K562 (cell line): ENCODE measurements around the gene AIF1. TPM values are rescaled to one million over a fixed set of nuclear protein-coding genes. Genes with fewer than 3 reads are reported as not detected.

Source experiments
- ATAC-seq: fragments of 200-7000 bp; cut with Tn5 transposase; 3 replicates; pipeline ENCODE4 v1.9.1; 2020; ENCODE audit warnings: moderate library complexity
- BruUV-seq: library from RNA; stranded (reverse); fragments of 400-500 nt; replicated peaks from 2 replicates; lab custom pipeline; 2021; lab: Mats Ljungman, UMichigan
- CTCF ChIA-PET: fragments of 300-600 bp; formaldehyde crosslinking; extraction: SDS; loops from one replicate; lab custom pipeline; 2021; ENCODE audit warnings: low intra/inter-chr PET ratio; lab: Yijun Ruan, JAX
- POLR2A ChIA-PET: fragments of 300-600, 350-650 bp; sonication (Branson Sonifier 250); formaldehyde crosslinking; extraction: SDS; loops from one replicate; lab custom pipeline; 2021; ENCODE audit warnings: antibody characterized with exemption, inconsistent platforms; lab: Yijun Ruan, JAX
- DNase-seq, 4 experiments: peaks; one replicate each; pipeline versions ENCODE4 v3.0.0 to v3.0.0-alpha.2; 2011 to 2018; ENCODE audit warnings: low spot score in 3 of 4, mixed read lengths in 3 of 4; ENCODE audit errors: extremely low read depth in 1 of 4
- FAIRE-seq: peaks from 2 replicates; lab custom pipeline; 2011; peaks lifted over from hg19 to GRCh38; lab: Jason Lieb, UNC
- H2AFZ ChIP-seq: 2 replicates; pipeline ENCODE4 v1.6.0; 2011; ENCODE audit warnings: low read depth, low read length, control low read depth, inconsistent platforms
- H3K27ac ChIP-seq: fragments of 200-600 bp; 3 replicates; pipeline ENCODE4 v1.8.0; 2011; ENCODE audit warnings: low read depth, mild to moderate bottlenecking, control low read depth, inconsistent platforms, low read length, moderate library complexity, mixed read lengths; ENCODE audit errors: extremely low read depth
- H3K27me3 ChIP-seq, 2 experiments: fragments of 300-600 bp in 1 of 2; 2 replicates in 1 of 2; 3 replicates in 1 of 2; pipeline versions ENCODE4 v1.6.0 to v1.8.0; 2011; ENCODE audit warnings: inconsistent platforms in 2 of 2, low read length in 2 of 2, mild to moderate bottlenecking in 1 of 2, mixed read lengths in 1 of 2, moderate library complexity in 1 of 2; ENCODE audit not compliant: control insufficient read depth in 2 of 2, insufficient read depth in 2 of 2
- H3K36me3 ChIP-seq: fragments of 300-600 bp; 3 replicates; pipeline ENCODE4 v1.8.0; 2011; ENCODE audit warnings: mild to moderate bottlenecking, low read length, inconsistent platforms; ENCODE audit not compliant: control insufficient read depth, insufficient read depth
- H3K4me1 ChIP-seq, 2 experiments: fragments of 200-600 bp in 1 of 2; replicated peaks in 1 of 2; 2 replicates in 1 of 2; 3 replicates in 1 of 2; pipeline versions ENCODE4 v1.5.1 to v1.8.0; 2011; ENCODE audit warnings: inconsistent platforms in 2 of 2, low read length in 2 of 2, mild to moderate bottlenecking in 1 of 2, mixed read lengths in 1 of 2, moderate library complexity in 1 of 2; ENCODE audit not compliant: control insufficient read depth in 2 of 2, insufficient read depth in 2 of 2
- H3K4me2 ChIP-seq: 2 replicates; pipeline ENCODE4 v1.6.1; 2011; ENCODE audit warnings: low read length, control low read depth, inconsistent platforms, mixed read lengths; ENCODE audit not compliant: insufficient read depth
- H3K4me3 ChIP-seq: fragments of 200-600 bp; sonication (generic), shearing (Covaris generic); 2 replicates; pipeline ENCODE4 v1.5.1; 2016; ENCODE audit warnings: control low read depth, inconsistent platforms
- H3K79me2 ChIP-seq: fragments of 200-600 bp; 3 replicates; pipeline ENCODE4 v1.8.0; 2011; ENCODE audit warnings: low read length, inconsistent platforms; ENCODE audit not compliant: control insufficient read depth, insufficient read depth
- H3K9ac ChIP-seq, 2 experiments: 2 replicates each; pipeline versions ENCODE4 v1.6.0 to v1.6.1; 2011; ENCODE audit warnings: low read depth in 2 of 2, low read length in 2 of 2, control low read depth in 1 of 2, inconsistent platforms in 1 of 2, mild to moderate bottlenecking in 1 of 2, mixed read lengths in 1 of 2; ENCODE audit not compliant: insufficient read depth in 1 of 2
- H3K9me1 ChIP-seq: one replicate; pipeline ENCODE4 v1.6.0; 2011; ENCODE audit warnings: inconsistent platforms, mild to moderate bottlenecking, low read length, moderate library complexity; ENCODE audit not compliant: control insufficient read depth, insufficient read depth
- H3K9me3 ChIP-seq: replicated peaks from 2 replicates; pipeline ENCODE4 v1.5.1; 2011; ENCODE audit warnings: low read depth, low read length, inconsistent platforms; ENCODE audit not compliant: control insufficient read depth, insufficient read depth
- H4K20me1 ChIP-seq: replicated peaks from 2 replicates; pipeline ENCODE4 v1.6.1; 2011; ENCODE audit warnings: low read length, inconsistent platforms, mixed read lengths; ENCODE audit not compliant: control insufficient read depth, insufficient read depth
- ARHGAP35 ChIP-seq: fragments of 450-650 bp; IDR thresholded peaks from 2 replicates; pipeline ENCODE4 v1.6.1; 2018; ENCODE audit not compliant: partially characterized antibody
- CBX8 ChIP-seq: fragments of 200-600 bp; sonication (generic); IDR thresholded peaks from 2 replicates; pipeline ENCODE4 v1.6.1; 2012; ENCODE audit warnings: borderline replicate concordance, mixed run types, low read depth, mild to moderate bottlenecking, moderate library complexity, mixed read lengths, low read length, control low read depth, inconsistent platforms; ENCODE audit not compliant: poor library complexity, severe bottlenecking; ENCODE audit errors: extremely low read depth
- DPF2 ChIP-seq: fragments of 450-650 bp; IDR thresholded peaks from 2 replicates; pipeline ENCODE4 v1.6.1; 2016
- E2F4 ChIP-seq: sonication (generic); formaldehyde crosslinking; IDR thresholded peaks from 2 replicates; pipeline ENCODE4 v1.8.0; 2022; ENCODE audit warnings: mild to moderate bottlenecking, low read depth, missing genetic modification reagents
- EP300 ChIP-seq: IDR thresholded peaks from 2 replicates; pipeline ENCODE4 v1.6.1; 2012; ENCODE audit warnings: low read length, improper control_type of control experiment
- GTF2E2 ChIP-seq: fragments of 200-800 bp; sonication (Bioruptor generic); IDR thresholded peaks from 2 replicates; pipeline ENCODE4 v1.6.1; 2016; ENCODE audit warnings: missing genetic modification characterization, missing compliant biosample characterization
- HEY1 ChIP-seq: fragments of 250-450 bp; sonication (Bioruptor Pico); IDR thresholded peaks from 2 replicates; pipeline ENCODE4 v1.5.0; 2020; ENCODE audit warnings: mild to moderate bottlenecking, moderate library complexity, borderline replicate concordance
- HNRNPK ChIP-seq: fragments of 200-400 bp; formaldehyde crosslinking; IDR thresholded peaks from one replicate; pipeline ENCODE4 v1.6.1; 2018; ENCODE audit warnings: mild to moderate bottlenecking, low read depth, low read length; ENCODE audit not compliant: poor library complexity, severe bottlenecking
- IRF2 ChIP-seq: sonication (generic); formaldehyde crosslinking; IDR thresholded peaks from 2 replicates; pipeline ENCODE4 v1.8.1; 2022; ENCODE audit warnings: mild to moderate bottlenecking, missing genetic modification reagents
- MECOM ChIP-seq: fragments of 250-450 bp; sonication (Bioruptor Pico); IDR thresholded peaks from 2 replicates; pipeline ENCODE4 v1.8.0; 2022; ENCODE audit warnings: inconsistent platforms
- RBM17 ChIP-seq: fragments of 200-400 bp; formaldehyde crosslinking; IDR thresholded peaks from 2 replicates; pipeline ENCODE4 v1.6.1; 2017; ENCODE audit warnings: low read depth, mild to moderate bottlenecking, low read length, borderline replicate concordance
- RBM34 ChIP-seq: fragments of 200-400 bp; formaldehyde crosslinking; IDR thresholded peaks from 2 replicates; pipeline ENCODE4 v1.6.1; 2018; ENCODE audit warnings: low read length, borderline replicate concordance; ENCODE audit not compliant: insufficient read depth
- SREBF1 ChIP-seq: fragments of 150-350 bp; IDR thresholded peaks from 2 replicates; pipeline ENCODE4 v1.6.1; 2014; ENCODE audit warnings: antibody characterized with exemption, low read depth, low read length, borderline replicate concordance
- SRF ChIP-seq, 2 experiments: fragments of 250-450, 450-650 bp in 1 of 2; sonication (Bioruptor Pico) in 1 of 2; sonication (generic) in 1 of 2; formaldehyde crosslinking; IDR thresholded peaks; 2 replicates each; pipeline versions ENCODE4 v1.5.0 to v1.5.1; 2020 to 2022; ENCODE audit warnings: mild to moderate bottlenecking in 1 of 2, missing genetic modification reagents in 1 of 2
- TGIF2 ChIP-seq: sonication (generic); formaldehyde crosslinking; IDR thresholded peaks from 2 replicates; pipeline ENCODE4 v1.8.1; 2022; ENCODE audit warnings: mild to moderate bottlenecking, missing genetic modification reagents, moderate library complexity
- ZBTB1 ChIP-seq: sonication (generic); formaldehyde crosslinking; IDR thresholded peaks from 2 replicates; pipeline ENCODE4 v1.8.1; 2023; ENCODE audit warnings: missing genetic modification reagents, low read depth, mild to moderate bottlenecking, borderline replicate concordance
- ZEB2 ChIP-seq: fragments of 450-650 bp; IDR thresholded peaks from 2 replicates; pipeline ENCODE4 v1.6.1; 2016
- ZNF23 ChIP-seq: fragments of 250-450 bp; sonication (Bioruptor Pico); IDR thresholded peaks from 2 replicates; pipeline ENCODE4 v1.4.0; 2020; ENCODE audit warnings: mild to moderate bottlenecking
- ZNF830 ChIP-seq: fragments of 250-450 bp; sonication (Bioruptor Pico); IDR thresholded peaks from 2 replicates; pipeline ENCODE4 v1.5.0; 2021; ENCODE audit warnings: mild to moderate bottlenecking
- WGBS: fragments of 100-300 bp; shearing (Covaris generic); methylation state at CpG from one replicate; pipeline ENCODE4 v1.1.6; 2016; ENCODE audit warnings: low coverage, mixed read lengths; ENCODE audit not compliant: insufficient coverage; ENCODE audit errors: missing lambda C conversion rate; 5-methylcytosine and 5-hydroxymethylcytosine counted together
- in situ Hi-C: fragments of 300-500 bp; cut with MboI; formaldehyde crosslinking; loops from 4 replicates; pipeline ENCODE4 v1.15.0; 2018; ENCODE audit warnings: inconsistent platforms, mixed read lengths
- intact Hi-C: fragments of 100-400 bp; cut with micrococcal nuclease; formaldehyde crosslinking; loops from 2 replicates; pipeline ENCODE4 v1.14.2; 2022
- polyA plus RNA-seq, 8 experiments: library from polyadenylated mRNA; depleted of rRNA in 4 of 8; stranded (reverse) in 5 of 8; unstranded in 3 of 8; fragments of >200 nt; fragmentation: Nextera tagmentation in 2 of 8; fragmentation: Illumina TruSeq in 1 of 8; extraction: Ambion mirVana in 2 of 8; extraction: Trizol in 1 of 8; gene quantifications; 2 replicates each; pipeline versions ENCODE4 v1.2.1 to v1.2.3, GENCODE V29; 2011 to 2014; ENCODE audit warnings: inconsistent platforms in 1 of 8, missing spikeins in 1 of 8
- total RNA-seq, 7 experiments: library from RNA; depleted of rRNA in 6 of 7; stranded (reverse); fragments of >200 nt in 6 of 7; fragmentation: Illumina TruSeq in 2 of 7; extraction: Trizol in 2 of 7; gene quantifications; 2 replicates each; pipeline versions ENCODE4 v1.2.1 to v1.2.3, GENCODE V29; 2011 to 2021; ENCODE audit warnings: low replicate concordance in 1 of 7
- TF ChIP-seq, protein P1 (sequence below), 2 experiments: fragments of 200-800 bp in 1 of 2; sonication (Bioruptor generic) in 1 of 2; sonication (generic) in 1 of 2; formaldehyde crosslinking in 1 of 2; IDR thresholded peaks in 1 of 2; conservative IDR thresholded peaks in 1 of 2; 2 replicates each; pipeline versions ENCODE4 v1.5.0 to v1.6.1; 2016 to 2020; ENCODE audit warnings: missing compliant biosample characterization in 1 of 2, missing genetic modification characterization in 1 of 2, missing genetic modification reagents in 1 of 2

The AIF1 gene
- total and polyA plus RNA-seq, 9 of the 15 experiments (the other 6 are each of a cell fraction or from before 2014, with no cell fraction given) = 9.4 to 33.4 (median 19.4) TPM

DNA sequence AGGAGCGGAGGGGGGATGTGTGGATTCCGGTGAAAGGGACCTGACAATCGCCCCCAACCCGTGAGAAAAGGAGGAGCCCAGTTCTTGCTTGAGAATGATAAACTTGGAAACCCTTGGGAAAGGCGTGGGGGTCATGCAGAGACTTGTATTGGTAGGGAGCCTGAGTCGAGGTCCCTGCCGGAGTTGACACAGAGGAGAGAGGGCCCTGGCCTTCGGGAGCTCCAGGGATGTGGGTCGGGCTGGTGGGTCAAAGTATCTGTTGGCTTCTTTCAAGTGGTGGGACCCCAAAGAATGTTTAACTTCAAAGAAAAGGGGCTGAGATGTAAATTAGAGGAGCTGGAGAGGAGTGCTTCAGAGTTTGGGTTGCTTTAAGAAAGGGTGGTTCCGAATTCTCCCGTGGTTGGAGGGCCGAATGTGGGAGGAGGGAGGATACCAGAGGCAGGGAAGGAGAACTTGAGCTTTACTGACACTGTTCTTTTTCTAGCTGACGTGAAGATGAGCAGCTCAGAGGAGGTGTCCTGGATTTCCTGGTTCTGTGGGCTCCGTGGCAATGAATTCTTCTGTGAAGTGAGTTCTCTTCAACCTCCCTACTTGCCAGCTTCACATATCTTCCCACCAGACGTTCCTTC is 51.4 kb downstream of the AIF1 start:
- peak overlapping the region; percentile 96 to 97 for H3K9ac ChIP-seq
- in situ Hi-C loops = no loop called here
- peaks cover 76% of the 10 kb centered on the region for H3K36me3 ChIP-seq
- peak overlapping the region; percentile 97 for H3K27ac ChIP-seq
- H3K4me1 ChIP-seq = peaks cover 31 to 32% of the 10 kb centered on the region in 2 experiments; a peak in 4 of 5 replicates
- CTCF ChIA-PET = interaction anchor here (0.7 kb wide), 1 partner anchor 10 kb away, joined by 5 read pairs; no protein-coding TSS in a partner anchor
- H2AFZ ChIP-seq = peak overlapping the region; percentile 79
- H4K20me1 ChIP-seq = 0 out of 2 replicates have a peak, but pooled peaks cover 3% of the 10 kb centered on the region
- intact Hi-C loops = loop anchor here (10.0 kb wide), 1 partner anchor 508 kb away; the partner anchor contains the start of genes AGPAT1 and RNF5
- H3K4me3 ChIP-seq = peak overlapping the region; percentile 66
- peak in 2 of 4 experiments; percentile 37 to 53 for DNase-seq
- no peak for ATAC-seq
- no peaks in the 10 kb centered on the region for H3K9me3 ChIP-seq
- no peak for FAIRE-seq
- peaks cover 77% of the 10 kb centered on the region for H3K79me2 ChIP-seq
- POLR2A ChIA-PET = interaction anchor here (0.7 to 9.8 kb wide), 14 partner anchors 9 to 178 kb away, joined by 3 to 182 read pairs (median 5); partner anchors contain the start of genes ABHD16A, BAG6, CLIC1 and DDAH2
- peak overlapping the region; percentile 90 for H3K4me2 ChIP-seq
- TSS peak; percentile 44 for BruUV-seq
- no peaks in the 10 kb centered on the region for H3K27me3 ChIP-seq
- under 1% methylated on average over 15 of the region's 15 CpGs for WGBS
- H3K9me1 ChIP-seq = no peaks in the 10 kb centered on the region
- TF ChIP-seq ZEB2 (peak; percentile 26; the same call in 1 of the 2 replicates), CBX8 (no peak), ZBTB1 (no peak; the same call in 1 of the 2 replicates), RBM17 (no peak), RBM34 (no peak), SRF (CRISPR knock-in tag; IDR thresholded peaks at IDR 0.05) (0 out of 4 replicates have a peak, but pooled peaks of 1 of the 2 experiments have one; percentile 56), E2F4 (CRISPR knock-in tag) (no peak), IRF2 (CRISPR knock-in tag) (no peak), ZNF23 (no peak), DPF2 (peak; percentile 38; the same call in 1 of the 2 replicates), HEY1 (CRISPR knock-in tag) (no peak), ARHGAP35 (no peak), ZNF830 (0 out of 2 replicates have a peak, but pooled peaks have one; percentile 58), SREBF1 (no peak), HNRNPK (no peak), TGIF2 (no peak), EP300 (no peak), MECOM (no peak), GTF2E2 (no peak)
- TF ChIP-seq, protein P1, sequence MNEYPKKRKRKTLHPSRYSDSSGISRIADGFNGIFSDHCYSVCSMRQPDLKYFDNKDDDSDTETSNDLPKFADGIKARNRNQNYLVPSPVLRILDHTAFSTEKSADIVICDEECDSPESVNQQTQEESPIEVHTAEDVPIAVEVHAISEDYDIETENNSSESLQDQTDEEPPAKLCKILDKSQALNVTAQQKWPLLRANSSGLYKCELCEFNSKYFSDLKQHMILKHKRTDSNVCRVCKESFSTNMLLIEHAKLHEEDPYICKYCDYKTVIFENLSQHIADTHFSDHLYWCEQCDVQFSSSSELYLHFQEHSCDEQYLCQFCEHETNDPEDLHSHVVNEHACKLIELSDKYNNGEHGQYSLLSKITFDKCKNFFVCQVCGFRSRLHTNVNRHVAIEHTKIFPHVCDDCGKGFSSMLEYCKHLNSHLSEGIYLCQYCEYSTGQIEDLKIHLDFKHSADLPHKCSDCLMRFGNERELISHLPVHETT (CRISPR knock-in tag; conservative IDR thresholded peaks at IDR 0.05 in 1 of 2, IDR thresholded peaks at IDR 0.05 in 1 of 2) = no peak
